Mesendoderm (in vitro differentiated cells): Measurements from ENCODE around the gene ATP9A.
"Not testable (repeated sequence)": the region's sequence is repeated elsewhere in the genome, so short reads cannot be mapped to it uniquely, and the experiment has no call there.

Source experiments
- DNase-seq: peaks from one replicate; pipeline ENCODE4 v3.0.0; 2013
- H2AK5ac ChIP-seq: 2 replicates; pipeline ENCODE4 v1.6.1; 2013; ENCODE audit warnings: low read length, inconsistent platforms
- H2BK120ac ChIP-seq: 2 replicates; pipeline ENCODE4 v1.6.1; 2013; ENCODE audit warnings: low read depth, mild to moderate bottlenecking, low read length, moderate library complexity, mixed read lengths
- H2BK15ac ChIP-seq: replicated peaks from 2 replicates; pipeline ENCODE4 v1.6.1; 2013; ENCODE audit warnings: low read depth, mild to moderate bottlenecking, moderate library complexity
- H2BK5ac ChIP-seq: 2 replicates; pipeline ENCODE4 v1.6.1; 2013; ENCODE audit warnings: low read length, inconsistent platforms
- H3K18ac ChIP-seq: 2 replicates; pipeline ENCODE4 v1.6.1; 2013; ENCODE audit warnings: mild to moderate bottlenecking, low read length, mixed read lengths
- H3K23ac ChIP-seq: one replicate; pipeline ENCODE4 v1.6.1; 2013; ENCODE audit warnings: low read length
- H3K27ac ChIP-seq: 2 replicates; pipeline ENCODE4 v1.5.1; 2013; ENCODE audit warnings: low read depth, mild to moderate bottlenecking, inconsistent platforms, low read length, moderate library complexity
- H3K27me3 ChIP-seq: 2 replicates; pipeline ENCODE4 v1.6.1; 2013; ENCODE audit warnings: low read length, control low read depth, mild to moderate bottlenecking, inconsistent platforms; ENCODE audit not compliant: insufficient read depth, poor library complexity
- H3K36me3 ChIP-seq: 2 replicates; pipeline ENCODE4 v1.6.1; 2013; ENCODE audit warnings: low read length, inconsistent platforms; ENCODE audit not compliant: control insufficient read depth, insufficient read depth
- H3K4ac ChIP-seq: one replicate; pipeline ENCODE4 v1.6.1; 2013; ENCODE audit warnings: low read depth, mild to moderate bottlenecking, low read length, moderate library complexity
- H3K4me1 ChIP-seq: 2 replicates; pipeline ENCODE4 v1.6.1; 2013; ENCODE audit warnings: low read depth, low read length, inconsistent platforms; ENCODE audit not compliant: control insufficient read depth
- H3K4me2 ChIP-seq: 2 replicates; pipeline ENCODE4 v1.6.1; 2013; ENCODE audit warnings: low read length
- H3K4me3 ChIP-seq: 2 replicates; pipeline ENCODE4 v1.5.1; 2013; ENCODE audit warnings: mild to moderate bottlenecking, low read length
- H3K56ac ChIP-seq: one replicate; pipeline ENCODE4 v1.6.1; 2013; ENCODE audit warnings: low read length
- H3K79me1 ChIP-seq: 2 replicates; pipeline ENCODE4 v1.6.1; 2013; ENCODE audit warnings: low read length, inconsistent platforms
- H3K79me2 ChIP-seq: 2 replicates; pipeline ENCODE4 v1.6.1; 2013; ENCODE audit warnings: mild to moderate bottlenecking, low read length; ENCODE audit not compliant: control insufficient read depth, insufficient read depth
- H3K9ac ChIP-seq: 2 replicates; pipeline ENCODE4 v1.6.1; 2013; ENCODE audit warnings: low read length, inconsistent platforms
- H4K5ac ChIP-seq: one replicate; pipeline ENCODE4 v1.6.1; 2013; ENCODE audit warnings: low read length
- H4K8ac ChIP-seq: one replicate; pipeline ENCODE4 v1.6.1; 2013; ENCODE audit warnings: low read depth, mild to moderate bottlenecking, control low read depth, low read length, moderate library complexity
- WGBS: extraction: QIAGEN DNeasy Blood & Tissue Kit; methylation state at CpG from one replicate; pipeline ENCODE4 v1.1.7; 2013; ENCODE audit warnings: low lambda C conversion rate, missing lambda C conversion rate; ENCODE audit not compliant: insufficient coverage; ENCODE audit errors: extremely low coverage; 5-methylcytosine and 5-hydroxymethylcytosine counted together

Gene ATP9A

GRCh38 chr20:51661609-51662178 lies 106.5 kb downstream of the ATP9A start:
- Histone ChIP-seq H3K4me3 (no peak overlapping the region), H2BK120ac (no peak overlapping the region), H3K4ac (no peak overlapping the region), H3K27me3 (no peaks in the 10 kb centered on the region), H4K5ac (no peak overlapping the region), H4K8ac (no peak overlapping the region), H3K27ac (no peak overlapping the region), H3K23ac (no peak overlapping the region), H3K9ac (no peak overlapping the region), H3K18ac (no peak overlapping the region), H3K79me2 (no peaks in the 10 kb centered on the region), H3K79me1 (no peaks in the 10 kb centered on the region), H3K56ac (no peak overlapping the region), H3K4me1 (peaks cover 2% of the 10 kb centered on the region), H3K4me2 (no peak overlapping the region), H3K36me3 (no peaks in the 10 kb centered on the region), H2BK15ac (no peak overlapping the region), H2BK5ac (no peak overlapping the region), H2AK5ac (no peak overlapping the region)
- no CpG with 5 or more reads among the region's 3 CpGs for WGBS
- peak; percentile 17 for DNase-seq

DNA sequence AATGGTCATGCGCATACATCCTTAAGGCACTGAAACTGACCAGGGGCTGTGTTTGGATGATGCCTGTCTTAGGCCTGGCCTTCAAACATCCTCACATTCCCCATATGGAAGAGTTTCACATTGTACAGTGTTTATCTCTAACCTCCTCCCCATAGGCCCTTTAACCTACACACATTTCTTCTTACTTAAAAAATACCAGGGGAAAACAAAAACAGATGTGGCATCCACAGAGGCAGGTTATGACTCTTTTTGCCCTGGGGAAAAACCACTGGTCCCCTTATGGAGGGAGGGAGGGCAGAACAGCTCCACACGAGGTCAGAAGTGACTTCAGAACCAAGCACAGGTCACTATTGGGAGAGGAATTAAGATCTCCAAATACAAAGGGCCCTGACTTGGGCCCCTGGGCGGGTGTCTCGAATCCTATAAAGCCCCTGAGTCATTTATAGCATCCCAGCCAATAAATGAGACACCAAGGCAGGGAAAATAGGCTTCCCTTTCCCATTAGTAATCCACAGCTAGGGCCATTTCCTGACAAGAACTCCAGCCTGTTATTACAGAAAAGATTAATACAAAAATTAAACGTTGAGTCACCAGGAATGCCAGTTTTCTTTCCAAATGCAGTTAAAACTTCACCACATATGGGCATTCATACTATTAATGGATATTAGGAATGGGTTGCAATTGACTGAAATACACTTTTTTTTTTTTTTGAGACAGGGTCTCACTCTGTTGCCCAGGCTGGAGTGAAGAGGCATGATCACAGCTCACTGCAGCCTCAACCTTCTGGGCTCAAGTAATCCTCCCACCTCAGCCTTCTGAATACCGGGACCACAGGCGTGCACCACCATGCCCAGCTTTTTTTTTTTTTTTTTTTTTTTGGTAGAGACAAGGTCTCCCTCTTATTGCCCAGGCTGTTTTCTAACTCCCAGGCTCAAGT lies 107.2 kb downstream of the ATP9A start:
- H3K27me3 ChIP-seq, result no peaks in the 10 kb centered on the region
- H3K36me3 ChIP-seq, result no peaks in the 10 kb centered on the region
- no peak overlapping the region for H2BK15ac ChIP-seq
- no peaks in the 10 kb centered on the region for H3K79me2 ChIP-seq
- H4K8ac ChIP-seq, result no peak overlapping the region
- WGBS, result no CpG with 5 or more reads among the region's 7 CpGs
- no peak overlapping the region for H3K27ac ChIP-seq
- H3K4me3 ChIP-seq, result no peak overlapping the region
- no peak overlapping the region for H3K4me2 ChIP-seq
- H3K56ac ChIP-seq, result no peak overlapping the region
- H3K9ac ChIP-seq, result no peak overlapping the region
- no peak overlapping the region for H2BK5ac ChIP-seq
- no peak overlapping the region for H3K4ac ChIP-seq
- no peak overlapping the region for H4K5ac ChIP-seq
- H3K23ac ChIP-seq, result no peak overlapping the region
- no peaks in the 10 kb centered on the region for H3K79me1 ChIP-seq
- H2BK120ac ChIP-seq, result no peak overlapping the region
- H3K4me1 ChIP-seq, result peaks cover 2% of the 10 kb centered on the region
- H3K18ac ChIP-seq, result no peak overlapping the region
- no peak overlapping the region for H2AK5ac ChIP-seq
- DNase-seq, result no peak

- Histone ChIP-seq H3K27me3 (no peaks in the 10 kb centered on the region), H3K9ac (no peak overlapping the region), H4K8ac (no peak overlapping the region), H3K79me2 (no peaks in the 10 kb centered on the region), H3K4me3 (no peak overlapping the region), H2AK5ac (no peak overlapping the region), H2BK5ac (no peak overlapping the region), H3K18ac (no peak overlapping the region), H2BK120ac (no peak overlapping the region), H3K4me1 (peaks cover 2% of the 10 kb centered on the region), H3K4ac (no peak overlapping the region), H3K27ac (no peak overlapping the region), H3K56ac (no peak overlapping the region), H3K4me2 (no peak overlapping the region), H2BK15ac (no peak overlapping the region), H3K79me1 (no peaks in the 10 kb centered on the region), H3K23ac (no peak overlapping the region), H3K36me3 (no peaks in the 10 kb centered on the region), H4K5ac (no peak overlapping the region)
- WGBS, result no CpG with 5 or more reads among the region's 8 CpGs
- DNase-seq, result no peak
Observed at GRCh38 chr20:51659491-51660050, 108.6 kb downstream of the ATP9A start.

- Histone ChIP-seq H3K27me3 (no peaks in the 10 kb centered on the region), H2BK120ac (no peak overlapping the region), H4K8ac (no peak overlapping the region)
Observed at GRCh38 chr20:51656726-51657260, 111.4 kb downstream of the ATP9A start.

DNA sequence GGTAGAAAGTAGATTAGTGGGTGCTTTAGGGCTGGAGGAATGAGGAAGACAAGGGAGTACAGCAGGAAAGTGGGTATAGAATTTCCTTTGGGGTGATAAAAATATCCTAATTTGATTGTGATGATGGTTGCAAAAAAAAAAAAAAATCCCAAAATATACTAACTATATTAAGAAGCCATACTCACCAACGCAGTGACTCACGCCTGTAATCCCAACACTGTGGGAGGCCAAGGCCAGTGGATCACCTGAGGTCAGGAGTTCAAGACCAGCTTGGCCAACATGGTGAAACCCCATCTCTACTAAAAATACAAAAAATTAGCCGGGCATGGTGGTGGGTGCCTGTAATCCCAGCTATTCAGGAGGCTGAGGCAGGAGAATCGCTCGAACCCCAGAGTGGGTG lies 112.1 kb downstream of the ATP9A start:
- H3K4me1 ChIP-seq, H3K27me3 ChIP-seq, H3K36me3 ChIP-seq, H3K27ac ChIP-seq, H2BK15ac ChIP-seq, H3K56ac ChIP-seq, H2BK120ac ChIP-seq, H3K4me2 ChIP-seq, H3K79me1 ChIP-seq, H3K4ac ChIP-seq, DNase-seq, H3K18ac ChIP-seq, H4K5ac ChIP-seq, H4K8ac ChIP-seq, H3K23ac ChIP-seq, H3K79me2 ChIP-seq, H2BK5ac ChIP-seq, H3K9ac ChIP-seq, H2AK5ac ChIP-seq, H3K4me3 ChIP-seq: not testable (repeated sequence)
- no CpG with 5 or more reads among the region's 5 CpGs for WGBS

More at GRCh38 chr20:51656726-51657260, 111.4 kb downstream of the ATP9A start:
- Histone ChIP-seq H4K5ac (no peak overlapping the region), H3K36me3 (no peaks in the 10 kb centered on the region), H3K79me1 (no peaks in the 10 kb centered on the region), H3K4ac (no peak overlapping the region), H3K4me2 (no peak overlapping the region), H3K4me3 (no peak overlapping the region), H3K56ac (no peak overlapping the region), H3K23ac (no peak overlapping the region), H3K18ac (no peak overlapping the region), H2BK15ac (no peak overlapping the region), H3K9ac (no peak overlapping the region), H3K79me2 (no peaks in the 10 kb centered on the region), H2BK5ac (no peak overlapping the region), H3K4me1 (peaks cover 3% of the 10 kb centered on the region), H2AK5ac (no peak overlapping the region), H3K27ac (no peak overlapping the region)
- no CpG with 5 or more reads among the region's 21 CpGs for WGBS
- no peak for DNase-seq
